GM12891 (cell line): ENCODE results near the gene RNF212B. TPM values are rescaled to one million over a fixed set of nuclear protein-coding genes. Genes with fewer than 3 reads are reported as not detected.
"Not testable (repeated sequence)": the region's sequence is repeated elsewhere in the genome, so short reads cannot be mapped to it uniquely, and the experiment has no call there.

Source experiments
- DNase-seq: peaks from one replicate; pipeline ENCODE4 v3.0.0; 2011; ENCODE audit warnings: low spot score; ENCODE audit not compliant: insufficient read length
- FAIRE-seq: peaks from 2 replicates; lab custom pipeline; 2011; peaks lifted over from hg19 to GRCh38; lab: Jason Lieb, UNC
- PAX5 ChIP-seq: IDR thresholded peaks from 2 replicates; pipeline ENCODE4 v1.6.1; 2011; ENCODE audit warnings: low read length, moderate library complexity, mild to moderate bottlenecking; ENCODE audit not compliant: insufficient read depth, severe bottlenecking
- POLR2A ChIP-seq: IDR thresholded peaks from 2 replicates; pipeline ENCODE4 v1.6.1; 2011; ENCODE audit warnings: low read depth, low read length, control low read depth
- POLR2AphosphoS5 ChIP-seq: IDR thresholded peaks from 2 replicates; pipeline ENCODE4 v1.6.1; 2011; ENCODE audit warnings: low read depth, low read length, control low read depth
- POU2F2 ChIP-seq: IDR thresholded peaks from 2 replicates; pipeline ENCODE4 v1.6.1; 2011; ENCODE audit warnings: low read depth, mild to moderate bottlenecking, control low read depth, low read length, moderate library complexity
- SPI1 ChIP-seq: IDR thresholded peaks from 2 replicates; pipeline ENCODE4 v1.6.1; 2011; ENCODE audit warnings: low read depth, low read length, control low read depth
- TAF1 ChIP-seq: IDR thresholded peaks from 2 replicates; pipeline ENCODE4 v1.6.1; 2011; ENCODE audit warnings: low read depth, low read length, control low read depth
- polyA plus RNA-seq: library from polyadenylated mRNA; unstranded; fragments of >200 nt; gene quantifications from one replicate; pipeline ENCODE4 v1.2.1, GENCODE V29; 2012; ENCODE audit warnings: low read depth, missing spikeins, inconsistent platforms; ENCODE audit not compliant: missing spikeins

The RNF212B gene, protein sequence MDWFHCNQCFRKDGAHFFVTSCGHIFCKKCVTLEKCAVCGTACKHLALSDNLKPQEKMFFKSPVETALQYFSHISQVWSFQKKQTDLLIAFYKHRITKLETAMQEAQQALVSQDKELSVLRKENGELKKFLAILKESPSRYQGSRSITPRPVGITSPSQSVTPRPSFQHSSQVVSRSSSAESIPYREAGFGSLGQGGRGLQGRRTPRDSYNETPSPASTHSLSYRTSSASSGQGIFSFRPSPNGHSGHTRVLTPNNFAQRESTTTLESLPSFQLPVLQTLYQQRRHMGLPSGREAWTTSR
- not detected for polyA plus RNA-seq

DNA sequence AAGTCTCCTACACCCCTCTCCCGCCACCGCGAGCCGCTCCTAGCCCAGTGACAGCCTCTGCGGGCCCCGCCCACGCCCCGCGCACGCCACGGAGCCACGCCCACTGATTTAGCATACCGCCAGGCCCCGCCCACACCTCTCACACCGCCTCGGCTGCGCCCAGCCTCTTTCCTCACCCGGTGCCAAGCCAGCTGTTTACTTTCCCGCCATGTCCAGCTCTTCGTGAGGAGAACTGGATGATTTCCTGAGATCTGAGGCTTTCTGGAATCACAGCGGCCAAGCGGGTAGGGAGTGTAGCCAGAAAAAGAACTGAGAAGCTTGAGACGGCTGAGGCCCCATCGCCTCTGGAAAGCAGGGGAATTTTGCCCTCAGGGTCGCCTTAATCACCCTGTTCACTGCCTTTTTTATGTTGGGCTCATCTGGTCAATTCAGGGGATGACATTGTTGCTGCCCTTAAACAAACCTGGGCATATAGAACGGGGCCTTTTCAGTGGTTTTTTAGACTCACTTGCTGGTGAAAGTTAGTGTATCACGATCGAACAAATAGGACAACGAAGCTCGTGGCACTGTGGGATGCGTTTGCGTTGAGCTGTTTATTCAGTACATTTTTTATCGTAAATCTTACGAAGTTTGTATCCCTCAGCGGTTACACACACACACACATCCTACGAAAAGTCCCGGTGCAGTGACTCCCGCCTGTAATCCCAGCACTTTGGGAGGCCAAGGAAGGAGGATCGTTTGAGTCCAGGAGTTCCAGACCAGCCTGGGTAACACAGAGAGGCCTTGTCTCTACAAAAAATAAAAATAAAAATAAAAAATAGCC lies at the start of gene RNF212B:
Gene RNF212B (plus strand): TSS at position 165 of the 823 bp plus-strand sequence. CDS start 2,410 bp downstream, outside the sequence.
- no peak for TF ChIP-seq POU2F2
- DNase-seq = peak; percentile 68
- FAIRE-seq = peak; percentile 85

DNA sequence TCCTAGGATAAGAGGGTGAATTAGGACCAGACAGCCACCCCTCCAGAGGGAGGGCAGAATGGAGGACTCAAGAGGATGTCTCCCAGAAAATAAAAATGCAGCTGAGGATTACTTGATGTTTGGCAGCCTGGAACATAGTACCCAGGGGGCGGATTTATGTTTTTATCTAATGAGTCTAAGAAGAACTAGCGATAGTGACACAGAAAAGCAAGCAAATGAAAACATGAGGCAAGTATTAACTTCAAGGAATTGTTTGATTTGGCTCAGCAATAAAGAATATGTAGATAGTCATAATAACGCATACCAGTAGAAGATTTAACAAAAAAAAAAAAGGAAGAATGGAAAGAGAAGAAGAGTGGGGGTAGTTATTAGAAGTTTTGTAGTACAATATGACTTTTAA lies 44.3 kb upstream of the RNF212B start:
- FAIRE-seq = no peak
- DNase-seq = no peak
- no peak for TF ChIP-seq SPI1
- no peak for TF ChIP-seq POU2F2
- TF ChIP-seq POLR2AphosphoS5 = no peak

GRCh38 chr14:23195552-23196101 lies 42.1 kb upstream of the RNF212B start:
- TF ChIP-seq POLR2A = no peak
- no peak for TF ChIP-seq TAF1
- no peak for TF ChIP-seq SPI1
- no peak for TF ChIP-seq PAX5
- no peak for TF ChIP-seq POU2F2
- TF ChIP-seq POLR2AphosphoS5 = no peak
- DNase-seq (no peak), FAIRE-seq (no peak)

DNA sequence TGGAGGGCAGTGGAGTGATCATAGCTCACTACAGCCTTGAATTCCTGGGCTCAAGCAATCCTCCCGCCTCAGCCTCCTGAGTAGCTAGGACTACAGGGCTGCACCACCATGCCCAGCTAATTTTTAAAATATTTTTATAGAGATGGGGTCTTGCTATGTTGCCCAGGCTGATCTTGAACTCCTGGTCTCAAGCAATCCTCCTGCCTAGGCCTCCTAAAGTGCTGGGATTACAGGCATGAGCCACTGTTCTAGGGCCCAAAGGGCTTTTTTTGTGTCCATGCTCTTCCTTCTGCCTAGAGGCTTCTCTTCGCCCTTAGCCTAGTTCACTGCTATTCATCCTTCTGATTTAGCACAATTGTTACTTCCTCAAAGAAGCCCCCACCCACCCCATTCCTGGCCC lies 41.2 kb upstream of the RNF212B start:
- not testable (repeated sequence) for FAIRE-seq

GRCh38 chr14:23199141-23199540 lies 38.6 kb upstream of the RNF212B start:
- FAIRE-seq = not testable (repeated sequence)

More for the DNA sequence above, 41.2 kb upstream of the RNF212B start:
- DNase-seq = not testable (repeated sequence)

DNA sequence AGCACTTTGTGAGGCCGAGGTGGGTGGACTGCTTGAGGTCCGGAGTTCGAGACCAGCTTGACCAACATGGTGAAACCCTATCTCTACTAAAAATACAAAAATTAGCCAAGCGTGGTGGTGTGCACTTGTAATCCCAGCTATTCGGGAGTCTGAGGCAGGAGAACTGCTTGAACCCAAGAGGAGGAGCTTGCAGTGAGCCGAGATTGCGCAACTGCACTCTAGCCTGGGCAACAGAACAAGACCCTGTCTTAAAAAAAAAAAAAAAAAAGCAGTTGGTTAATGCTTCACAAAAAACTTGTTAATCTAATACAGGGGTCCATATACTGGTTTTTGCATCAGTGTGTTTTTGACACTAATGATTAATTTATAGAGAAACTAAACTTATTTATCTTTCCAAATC lies 35.7 kb upstream of the RNF212B start:
- no peak for FAIRE-seq
- no peak for DNase-seq
- TF ChIP-seq PAX5 = no peak
- TF ChIP-seq POU2F2 = no peak
- TF ChIP-seq TAF1 = no peak
- TF ChIP-seq SPI1 = no peak
- TF ChIP-seq POLR2AphosphoS5 = no peak
- no peak for TF ChIP-seq POLR2A

More at GRCh38 chr14:23199141-23199540, 38.6 kb upstream of the RNF212B start:
- DNase-seq = not testable (repeated sequence)

- DNase-seq (no peak), FAIRE-seq (no peak)
- no peak for TF ChIP-seq POLR2A
- TF ChIP-seq TAF1 = no peak
- TF ChIP-seq SPI1 = no peak
- TF ChIP-seq POLR2AphosphoS5 = no peak
- no peak for TF ChIP-seq POU2F2
- no peak for TF ChIP-seq PAX5
Measured at GRCh38 chr14:23206422-23207145, 31.2 kb upstream of the RNF212B start.

GRCh38 chr14:23207146-23207540 lies 30.6 kb upstream of the RNF212B start:
- FAIRE-seq = no peak
- TF ChIP-seq POU2F2 (no peak), PAX5 (no peak), SPI1 (no peak), TAF1 (no peak), POLR2A (no peak), POLR2AphosphoS5 (no peak)
- no peak for DNase-seq

- no peak for TF ChIP-seq PAX5
- no peak for TF ChIP-seq POLR2A
- no peak for TF ChIP-seq POLR2AphosphoS5
- TF ChIP-seq POU2F2 = no peak
- TF ChIP-seq SPI1 = no peak
- TF ChIP-seq TAF1 = no peak
- FAIRE-seq = no peak
- no peak for DNase-seq
Measured at GRCh38 chr14:23208324-23208723, 29.4 kb upstream of the RNF212B start.
